Astrocyte (in vitro differentiated cells and primary cell): ENCODE results near the gene SH3BP2. TPM values are rescaled to one million over a fixed set of nuclear protein-coding genes. Genes with fewer than 3 reads are reported as not detected.

Experiments
- DNase-seq: peaks from one replicate; pipeline ENCODE4 v3.0.0-alpha.2; 2010; ENCODE audit warnings: low read depth
- FAIRE-seq: peaks from 2 replicates; lab custom pipeline; 2011; peaks lifted over from hg19 to GRCh38; lab: Jason Lieb, UNC
- H2AFZ ChIP-seq: 2 replicates; pipeline ENCODE4 v1.6.0; 2012; ENCODE audit warnings: low read depth, low read length, inconsistent platforms
- H3K27ac ChIP-seq: 2 replicates; pipeline ENCODE4 v1.5.1; 2011; ENCODE audit warnings: low read depth, low read length, inconsistent platforms
- H3K27me3 ChIP-seq: 2 replicates; pipeline ENCODE4 v1.6.0; 2011; ENCODE audit warnings: low read length, inconsistent platforms; ENCODE audit not compliant: insufficient read depth
- H3K36me3 ChIP-seq: 2 replicates; pipeline ENCODE4 v1.5.1; 2011; ENCODE audit warnings: low read length, inconsistent platforms; ENCODE audit not compliant: insufficient read depth
- H3K4me1 ChIP-seq: 2 replicates; pipeline ENCODE4 v1.5.1; 2011; ENCODE audit warnings: low read length, inconsistent platforms; ENCODE audit not compliant: insufficient read depth
- H3K4me2 ChIP-seq: 2 replicates; pipeline ENCODE4 v1.6.0; 2012; ENCODE audit warnings: low read length, inconsistent platforms
- H3K4me3 ChIP-seq: 2 replicates; pipeline ENCODE4 v1.5.1; 2011; ENCODE audit warnings: low read depth, mild to moderate bottlenecking, low read length, inconsistent platforms; ENCODE audit not compliant: insufficient read depth
- H3K79me2 ChIP-seq: 2 replicates; pipeline ENCODE4 v1.6.0; 2012; ENCODE audit warnings: mild to moderate bottlenecking, low read length, inconsistent platforms; ENCODE audit not compliant: insufficient read depth
- H3K9ac ChIP-seq: 2 replicates; pipeline ENCODE4 v1.6.0; 2012; ENCODE audit warnings: mild to moderate bottlenecking, low read length, inconsistent platforms
- H3K9me3 ChIP-seq: 2 replicates; pipeline ENCODE4 v1.5.1; 2012; ENCODE audit warnings: low read depth, mild to moderate bottlenecking, low read length, inconsistent platforms; ENCODE audit not compliant: insufficient read depth
- H4K20me1 ChIP-seq: 2 replicates; pipeline ENCODE4 v1.6.0; 2012; ENCODE audit warnings: low read length, inconsistent platforms; ENCODE audit not compliant: insufficient read depth
- H3K27ac Mint-ChIP-seq: one replicate; pipeline ENCODE4 v1.8.0; 2021; ENCODE audit warnings: mild to moderate bottlenecking, mixed read lengths; ENCODE audit not compliant: unreplicated experiment
- H3K27me3 Mint-ChIP-seq: one replicate; pipeline ENCODE4 v1.8.0; 2021; ENCODE audit warnings: low read depth, mixed read lengths; ENCODE audit not compliant: unreplicated experiment
- H3K36me3 Mint-ChIP-seq: one replicate; pipeline ENCODE4 v1.8.0; 2021; ENCODE audit warnings: low read depth, mixed read lengths; ENCODE audit not compliant: unreplicated experiment
- H3K4me1 Mint-ChIP-seq: one replicate; pipeline ENCODE4 v1.8.0; 2021; ENCODE audit warnings: low read depth, mixed read lengths; ENCODE audit not compliant: unreplicated experiment
- H3K4me3 Mint-ChIP-seq: one replicate; pipeline ENCODE4 v1.8.0; 2021; ENCODE audit warnings: mild to moderate bottlenecking, moderate library complexity, mixed read lengths; ENCODE audit not compliant: unreplicated experiment
- H3K9me3 Mint-ChIP-seq: one replicate; pipeline ENCODE4 v1.8.0; 2021; ENCODE audit warnings: mild to moderate bottlenecking, mixed read lengths; ENCODE audit not compliant: unreplicated experiment
- EZH2 ChIP-seq: IDR thresholded peaks from 2 replicates; pipeline ENCODE4 v1.6.1; 2012; ENCODE audit warnings: mild to moderate bottlenecking, low read length, inconsistent platforms; ENCODE audit not compliant: insufficient read depth
- total RNA-seq: library from RNA; stranded (reverse); gene quantifications from 2 replicates; pipeline ENCODE4 v1.2.1, GENCODE V29; 2021
- TF ChIP-seq, protein P1 (sequence below): IDR thresholded peaks from 2 replicates; pipeline ENCODE4 v1.5.1; 2011; ENCODE audit warnings: low read depth, mild to moderate bottlenecking, inconsistent platforms, low read length, moderate library complexity; ENCODE audit not compliant: insufficient read depth

SH3BP2 gene
- total RNA-seq, 1 donor from 2014 or later = 33.7 TPM

DNA sequence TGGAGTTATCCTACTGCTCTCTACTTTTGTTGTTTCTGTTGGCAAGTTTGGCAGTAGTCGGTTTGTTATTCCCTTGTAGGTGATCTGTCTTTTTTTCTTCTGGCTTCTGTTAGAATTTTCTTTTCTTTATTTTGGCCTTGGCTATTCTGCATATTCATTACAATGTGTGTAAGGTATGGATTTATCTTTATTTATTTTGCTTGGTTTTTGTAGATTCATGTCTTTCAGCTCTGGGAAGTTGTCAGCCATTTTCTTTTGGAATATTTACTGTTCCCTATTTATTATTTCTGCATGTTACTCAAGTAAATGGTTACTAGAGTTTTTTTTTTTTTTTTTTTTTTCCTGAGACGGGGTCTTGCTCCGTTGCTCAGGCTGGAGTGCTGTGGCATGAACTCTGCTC lies 63.4 kb downstream of the SH3BP2 start:
- H3K4me3 ChIP-seq = no peak overlapping the region
- no peak for TF ChIP-seq EZH2
- TF ChIP-seq, protein P1, sequence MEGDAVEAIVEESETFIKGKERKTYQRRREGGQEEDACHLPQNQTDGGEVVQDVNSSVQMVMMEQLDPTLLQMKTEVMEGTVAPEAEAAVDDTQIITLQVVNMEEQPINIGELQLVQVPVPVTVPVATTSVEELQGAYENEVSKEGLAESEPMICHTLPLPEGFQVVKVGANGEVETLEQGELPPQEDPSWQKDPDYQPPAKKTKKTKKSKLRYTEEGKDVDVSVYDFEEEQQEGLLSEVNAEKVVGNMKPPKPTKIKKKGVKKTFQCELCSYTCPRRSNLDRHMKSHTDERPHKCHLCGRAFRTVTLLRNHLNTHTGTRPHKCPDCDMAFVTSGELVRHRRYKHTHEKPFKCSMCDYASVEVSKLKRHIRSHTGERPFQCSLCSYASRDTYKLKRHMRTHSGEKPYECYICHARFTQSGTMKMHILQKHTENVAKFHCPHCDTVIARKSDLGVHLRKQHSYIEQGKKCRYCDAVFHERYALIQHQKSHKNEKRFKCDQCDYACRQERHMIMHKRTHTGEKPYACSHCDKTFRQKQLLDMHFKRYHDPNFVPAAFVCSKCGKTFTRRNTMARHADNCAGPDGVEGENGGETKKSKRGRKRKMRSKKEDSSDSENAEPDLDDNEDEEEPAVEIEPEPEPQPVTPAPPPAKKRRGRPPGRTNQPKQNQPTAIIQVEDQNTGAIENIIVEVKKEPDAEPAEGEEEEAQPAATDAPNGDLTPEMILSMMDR = no peak
- no peak overlapping the region for H3K27ac ChIP-seq
- H3K27me3 ChIP-seq = no peaks in the 10 kb centered on the region
- H4K20me1 ChIP-seq = peaks cover 88% of the 10 kb centered on the region
- peaks cover 97% of the 10 kb centered on the region for H3K79me2 ChIP-seq
- H2AFZ ChIP-seq = no peak overlapping the region
- no peak overlapping the region for H3K27ac Mint-ChIP-seq
- no peak overlapping the region for H3K9ac ChIP-seq
- H3K4me1 Mint-ChIP-seq = peaks cover 34% of the 10 kb centered on the region
- no peak for FAIRE-seq
- no peaks in the 10 kb centered on the region for H3K9me3 Mint-ChIP-seq
- no peaks in the 10 kb centered on the region for H3K27me3 Mint-ChIP-seq
- DNase-seq = no peak
- H3K4me1 ChIP-seq = peaks cover 21% of the 10 kb centered on the region
- H3K36me3 Mint-ChIP-seq = no peaks in the 10 kb centered on the region
- no peaks in the 10 kb centered on the region for H3K9me3 ChIP-seq
- H3K4me2 ChIP-seq = no peak overlapping the region
- H3K4me3 Mint-ChIP-seq = no peak overlapping the region
- H3K36me3 ChIP-seq = peaks cover 2% of the 10 kb centered on the region

DNA sequence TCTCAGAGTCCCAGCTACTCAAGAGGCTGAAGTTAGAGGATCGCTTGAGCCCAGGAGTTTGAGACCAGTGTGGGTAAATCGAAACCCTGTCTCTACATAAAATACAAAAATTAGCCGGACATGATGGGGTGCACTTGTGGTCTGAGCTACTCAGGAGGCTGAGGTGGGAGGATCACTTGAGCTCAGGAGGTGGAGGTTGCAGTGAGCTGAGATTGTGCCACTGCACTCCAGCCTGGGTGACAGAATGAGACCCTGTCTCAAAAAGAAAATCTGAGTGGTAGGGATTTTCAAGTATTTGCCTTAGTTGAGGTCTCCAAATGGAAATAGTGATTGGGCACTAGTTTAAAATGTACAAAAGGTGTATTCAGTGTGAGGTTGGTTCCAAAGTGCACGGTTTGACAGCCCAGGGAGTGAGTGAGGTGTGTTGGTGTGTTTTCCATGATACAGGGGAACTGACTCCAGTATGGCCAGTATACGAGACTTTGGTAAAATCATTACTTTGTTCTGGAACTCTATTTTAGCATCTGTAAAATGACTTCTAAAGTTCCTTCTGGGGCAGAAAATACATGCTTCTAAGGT lies 64.6 kb downstream of the SH3BP2 start:
- no peaks in the 10 kb centered on the region for H3K27me3 Mint-ChIP-seq
- peaks cover 2% of the 10 kb centered on the region for H3K36me3 ChIP-seq
- FAIRE-seq = no peak
- peaks cover 100% of the 10 kb centered on the region for H3K79me2 ChIP-seq
- no peak overlapping the region for H2AFZ ChIP-seq
- no peaks in the 10 kb centered on the region for H3K9me3 ChIP-seq
- no peaks in the 10 kb centered on the region for H3K9me3 Mint-ChIP-seq
- H3K4me3 Mint-ChIP-seq = no peak overlapping the region
- H3K27me3 ChIP-seq = no peaks in the 10 kb centered on the region
- H3K27ac ChIP-seq = no peak overlapping the region
- TF ChIP-seq, protein P1 = no peak
- TF ChIP-seq EZH2 = no peak
- no peak for DNase-seq
- H3K4me3 ChIP-seq = no peak overlapping the region
- H3K4me1 ChIP-seq = peaks cover 25% of the 10 kb centered on the region
- H3K36me3 Mint-ChIP-seq = no peaks in the 10 kb centered on the region
- H3K4me2 ChIP-seq = no peak overlapping the region
- peaks cover 92% of the 10 kb centered on the region for H4K20me1 ChIP-seq
- no peak overlapping the region for H3K27ac Mint-ChIP-seq
- no peak overlapping the region for H3K9ac ChIP-seq
- peaks cover 41% of the 10 kb centered on the region for H3K4me1 Mint-ChIP-seq

DNA sequence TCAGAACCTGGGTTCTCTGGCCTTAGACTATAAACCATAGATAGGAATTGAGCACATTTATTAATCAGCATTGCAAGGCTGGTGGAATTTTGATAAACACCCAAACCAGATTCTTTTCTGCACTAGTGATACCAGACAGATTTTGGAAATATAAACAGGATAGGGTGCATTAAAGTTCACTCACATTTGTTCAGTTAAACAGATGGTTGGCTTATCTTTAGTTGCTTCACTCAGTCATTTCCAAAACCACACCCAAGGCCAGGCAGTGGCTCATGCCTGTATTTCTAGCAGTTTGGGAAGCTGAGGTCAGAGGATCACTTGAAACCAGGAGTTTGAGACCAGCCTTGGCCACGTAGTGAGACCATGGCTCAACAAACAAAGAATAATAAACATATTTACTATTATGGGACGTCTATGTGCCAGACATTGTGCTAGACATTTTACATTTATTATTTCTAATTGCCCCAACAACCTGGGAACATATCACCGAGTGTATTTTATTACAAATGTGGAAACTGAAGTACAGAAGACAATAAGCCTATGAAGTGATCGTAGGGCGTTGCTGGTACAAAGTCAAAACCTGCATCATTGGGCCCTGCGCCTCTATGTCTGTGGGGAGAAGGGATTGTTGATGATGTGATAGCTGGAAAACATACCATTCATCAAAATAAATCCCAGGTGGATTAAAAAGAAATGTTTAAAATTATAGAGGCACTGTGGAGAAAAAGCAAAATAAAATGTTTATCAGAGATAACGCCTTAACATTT lies 65.7 kb downstream of the SH3BP2 start:
- TF ChIP-seq, protein P1 = no peak
- no peak overlapping the region for H3K27ac Mint-ChIP-seq

More for the DNA sequence above, 65.7 kb downstream of the SH3BP2 start:
- peak; percentile 60 for DNase-seq
- Mint-ChIP-seq H3K36me3 (no peaks in the 10 kb centered on the region), H3K4me3 (no peak overlapping the region), H3K27me3 (no peaks in the 10 kb centered on the region), H3K9me3 (no peaks in the 10 kb centered on the region), H3K4me1 (peaks cover 42% of the 10 kb centered on the region)
- Histone ChIP-seq H3K36me3 (peaks cover 2% of the 10 kb centered on the region), H3K9ac (no peak overlapping the region), H2AFZ (no peak overlapping the region), H3K4me1 (peaks cover 27% of the 10 kb centered on the region), H3K27ac (no peak overlapping the region), H4K20me1 (peaks cover 95% of the 10 kb centered on the region), H3K79me2 (peaks cover 100% of the 10 kb centered on the region), H3K9me3 (no peaks in the 10 kb centered on the region), H3K4me3 (no peak overlapping the region), H3K27me3 (no peaks in the 10 kb centered on the region), H3K4me2 (no peak overlapping the region)
- no peak for FAIRE-seq
